Measurements from ENCODE around the gene CFAP410.

Gene CFAP410

DNA sequence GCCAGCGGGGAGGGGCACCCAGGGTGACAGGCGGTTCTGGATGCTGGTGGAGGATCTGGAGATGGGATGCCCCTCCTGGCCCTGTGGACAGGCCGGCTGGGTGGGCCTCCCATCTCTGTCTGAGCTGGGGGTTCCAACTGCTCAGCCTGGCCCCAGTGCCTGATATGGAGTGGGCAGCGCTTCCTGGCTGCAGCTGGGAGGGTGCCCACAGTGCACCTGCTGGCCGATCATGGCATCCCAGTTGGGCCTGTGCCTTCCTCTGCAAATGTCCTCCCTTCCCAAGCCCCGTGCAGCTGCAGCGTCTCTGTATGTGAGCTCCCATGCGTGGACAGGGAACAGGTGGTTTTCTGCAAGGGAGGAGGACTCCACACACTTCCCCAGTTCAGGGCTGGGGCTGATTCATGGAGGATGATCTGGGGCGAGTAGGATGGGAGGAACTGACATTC lies 37.2 kb downstream of the CFAP410 start:
- Histone ChIP-seq H4K8ac (ENCODE audit: low read depth, low read length) (no peak overlapping the region), H2BK120ac (ENCODE audit: low read depth, low read length) (no peak overlapping the region), H3K18ac (ENCODE audit: low read length) (no peak overlapping the region), H3K4ac (ENCODE audit: low read length) (no peak overlapping the region), H2AFZ (ENCODE audit: low read length) (no peak overlapping the region), H3K23ac (ENCODE audit: low read depth, low read length, poor library complexity) (no peak overlapping the region), H3K79me1 (ENCODE audit: low read depth, low read length) (peaks cover 11% of the 10 kb centered on the region), H2BK5ac (ENCODE audit: low read length) (peak overlapping the region; percentile 68), H3K27ac (replicated peaks; ENCODE audit: low read length) (no peak overlapping the region), H3K4me1 (ENCODE audit: control insufficient read depth in 2 of 2, insufficient read depth in 1 of 2, low read depth in 1 of 2, low read length in 2 of 2) (peaks cover 27% of the 10 kb centered on the region in 2 donors), H4K91ac (ENCODE audit: low read depth, low read length, poor library complexity) (no peak overlapping the region), H3K9me3 (replicated peaks in 1 of 2; ENCODE audit: control insufficient read depth in 2 of 2, insufficient read depth in 1 of 2, low read depth in 1 of 2, low read length in 2 of 2) (peaks cover 0 to 2% of the 10 kb centered on the region in 2 donors), H3K9ac (ENCODE audit: low read depth, low read length, poor library complexity) (no peak overlapping the region), H2BK15ac (ENCODE audit: low read length) (peak overlapping the region; percentile 27), H3K36me3 (replicated peaks in 1 of 2; ENCODE audit: control insufficient read depth in 2 of 2, insufficient read depth in 2 of 2, low read length in 2 of 2) (peaks cover 0 to 4% of the 10 kb centered on the region in 2 donors), H2AK5ac (ENCODE audit: low read depth, low read length) (peak overlapping the region; percentile 83), H3K4me3 (ENCODE audit: low read length in 2 of 2) (no peak overlapping the region), H3K14ac (ENCODE audit: low read length) (no peak overlapping the region), H3K4me2 (ENCODE audit: insufficient read depth, low read length, poor library complexity, severe bottlenecking) (no peak overlapping the region), H2BK12ac (ENCODE audit: low read length) (no peak overlapping the region), H3K27me3 (ENCODE audit: control insufficient read depth in 3 of 3, insufficient read depth in 3 of 3, low read depth in 1 of 3, low read length in 3 of 3) (peaks cover 0 to 10% (median 0%) of the 10 kb centered on the region in 3 experiments)
- no CpG with 5 or more reads among the region's 9 CpGs for WGBS, 2 donors (ENCODE audit: extremely low coverage in 2 of 2, insufficient read length in 2 of 2, insufficient replicate concordance in 1 of 2)
- no peak for DNase-seq (ENCODE audit: low spot score)

DNA sequence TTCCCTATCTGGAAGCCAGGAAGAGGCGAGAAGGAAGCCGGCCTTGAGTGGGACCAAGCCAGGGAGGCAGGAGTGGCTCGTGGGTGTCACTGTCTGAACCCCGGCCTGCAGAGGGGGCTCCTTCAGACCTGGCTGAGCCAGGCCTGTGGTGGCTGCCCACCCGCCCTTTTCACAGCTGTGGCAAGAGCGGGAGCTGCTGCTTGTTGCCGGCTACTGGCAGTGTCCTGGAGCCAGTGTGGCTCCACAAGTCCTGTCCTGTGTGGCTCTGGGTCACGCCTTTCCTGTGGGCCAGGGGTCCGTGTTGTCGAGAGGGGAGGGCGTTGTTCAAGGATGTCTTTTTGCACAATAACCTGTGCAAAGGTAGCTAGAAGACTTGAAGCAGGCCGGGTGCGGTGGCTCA lies 38.0 kb downstream of the CFAP410 start:
- H3K27ac ChIP-seq (replicated peaks; ENCODE audit: low read length), result no peak overlapping the region
- H3K9ac ChIP-seq (ENCODE audit: low read depth, low read length, poor library complexity), result peak overlapping the region; percentile 32
- no peak overlapping the region for H3K18ac ChIP-seq (ENCODE audit: low read length)
- no peak overlapping the region for H4K8ac ChIP-seq (ENCODE audit: low read depth, low read length)
- H3K36me3 ChIP-seq (replicated peaks in 1 of 2; ENCODE audit: control insufficient read depth in 2 of 2, insufficient read depth in 2 of 2, low read length in 2 of 2), result no peaks in the 10 kb centered on the region
- no peak overlapping the region for H4K91ac ChIP-seq (ENCODE audit: low read depth, low read length, poor library complexity)
- H2BK15ac ChIP-seq (ENCODE audit: low read length), result no peak overlapping the region
- H2BK120ac ChIP-seq (ENCODE audit: low read depth, low read length), result no peak overlapping the region
- H2AFZ ChIP-seq (ENCODE audit: low read length), result no peak overlapping the region
- H3K4me2 ChIP-seq (ENCODE audit: insufficient read depth, low read length, poor library complexity, severe bottlenecking), result peak overlapping the region; percentile 66
- peaks cover 0 to 10% (median 0%) of the 10 kb centered on the region in 3 experiments for H3K27me3 ChIP-seq (ENCODE audit: control insufficient read depth in 3 of 3, insufficient read depth in 3 of 3, low read depth in 1 of 3, low read length in 3 of 3)
- H3K79me1 ChIP-seq (ENCODE audit: low read depth, low read length), result peaks cover 11% of the 10 kb centered on the region
- H3K4me3 ChIP-seq (ENCODE audit: low read length in 2 of 2), result peak overlapping the region in 1 of 2 donors; percentile 82
- H3K23ac ChIP-seq (ENCODE audit: low read depth, low read length, poor library complexity), result peak overlapping the region; percentile 58
- no peak overlapping the region for H2AK5ac ChIP-seq (ENCODE audit: low read depth, low read length)
- peaks cover 0 to 2% of the 10 kb centered on the region in 2 donors for H3K9me3 ChIP-seq (replicated peaks in 1 of 2; ENCODE audit: control insufficient read depth in 2 of 2, insufficient read depth in 1 of 2, low read depth in 1 of 2, low read length in 2 of 2)
- H2BK5ac ChIP-seq (ENCODE audit: low read length), result no peak overlapping the region
- H3K4me1 ChIP-seq (ENCODE audit: control insufficient read depth in 2 of 2, insufficient read depth in 1 of 2, low read depth in 1 of 2, low read length in 2 of 2), result peaks cover 22 to 23% of the 10 kb centered on the region in 2 donors
- no peak overlapping the region for H3K14ac ChIP-seq (ENCODE audit: low read length)
- no peak overlapping the region for H2BK12ac ChIP-seq (ENCODE audit: low read length)
- no CpG with 5 or more reads among the region's 13 CpGs for WGBS, 2 donors (ENCODE audit: extremely low coverage in 2 of 2, insufficient read length in 2 of 2, insufficient replicate concordance in 1 of 2)
- no peak for DNase-seq (ENCODE audit: low spot score)
- no peak overlapping the region for H3K4ac ChIP-seq (ENCODE audit: low read length)

DNA sequence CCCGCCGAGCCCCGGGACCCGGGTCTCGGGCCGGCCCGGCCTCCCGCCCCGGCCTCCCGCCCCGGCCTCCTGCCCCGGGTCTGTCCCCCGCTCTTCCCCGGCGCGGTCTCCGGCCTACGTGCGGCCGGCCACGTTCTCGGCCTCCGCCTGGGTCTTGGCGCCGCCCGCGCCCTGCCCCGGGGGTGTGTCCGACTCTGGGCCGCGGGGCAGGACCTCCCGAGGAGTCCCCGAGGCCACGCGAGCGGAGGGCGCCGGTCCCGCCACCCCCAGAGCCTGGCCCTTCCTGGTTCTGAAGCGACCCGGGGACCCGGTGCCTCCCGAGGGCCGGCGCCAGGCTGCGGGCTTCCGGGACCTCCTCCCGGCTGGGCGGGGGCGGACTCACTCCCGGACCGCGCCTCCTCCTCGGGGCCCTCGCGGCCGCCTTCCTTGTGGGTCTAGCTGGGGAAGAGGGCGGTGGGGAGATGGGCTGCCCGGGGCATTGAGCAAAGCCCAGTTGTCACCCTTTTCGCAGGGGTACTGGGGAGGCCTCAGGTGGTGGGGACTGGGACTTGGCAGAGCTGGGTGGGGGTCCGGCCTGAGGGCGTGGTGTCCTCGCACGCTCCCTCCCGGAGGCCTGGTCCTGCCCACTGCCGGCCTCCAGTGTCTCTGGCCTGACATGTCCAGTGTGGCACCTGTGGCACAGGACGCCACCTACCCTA lies 38.8 kb downstream of the CFAP410 start:
- Histone ChIP-seq H3K4ac (ENCODE audit: low read length) (no peak overlapping the region), H3K4me2 (ENCODE audit: insufficient read depth, low read length, poor library complexity, severe bottlenecking) (peak overlapping the region; percentile 66), H3K79me1 (ENCODE audit: low read depth, low read length) (peaks cover 11% of the 10 kb centered on the region), H4K91ac (ENCODE audit: low read depth, low read length, poor library complexity) (no peak overlapping the region), H3K9ac (ENCODE audit: low read depth, low read length, poor library complexity) (peak overlapping the region; percentile 84), H2AFZ (ENCODE audit: low read length) (peak overlapping the region; percentile 98), H4K8ac (ENCODE audit: low read depth, low read length) (no peak overlapping the region), H2BK12ac (ENCODE audit: low read length) (no peak overlapping the region), H2AK5ac (ENCODE audit: low read depth, low read length) (peak overlapping the region; percentile 56), H3K14ac (ENCODE audit: low read length) (peak overlapping the region; percentile 94), H3K4me1 (ENCODE audit: control insufficient read depth in 2 of 2, insufficient read depth in 1 of 2, low read depth in 1 of 2, low read length in 2 of 2) (peaks cover 23 to 27% of the 10 kb centered on the region in 2 donors), H3K9me3 (replicated peaks in 1 of 2; ENCODE audit: control insufficient read depth in 2 of 2, insufficient read depth in 1 of 2, low read depth in 1 of 2, low read length in 2 of 2) (peaks cover 0 to 2% of the 10 kb centered on the region in 2 donors), H3K4me3 (ENCODE audit: low read length in 2 of 2) (peak overlapping the region; percentile 82 to 89), H3K36me3 (replicated peaks in 1 of 2; ENCODE audit: control insufficient read depth in 2 of 2, insufficient read depth in 2 of 2, low read length in 2 of 2) (no peaks in the 10 kb centered on the region), H2BK120ac (ENCODE audit: low read depth, low read length) (no peak overlapping the region), H3K18ac (ENCODE audit: low read length) (peak overlapping the region; percentile 93), H3K27ac (replicated peaks; ENCODE audit: low read length) (no peak overlapping the region), H2BK15ac (ENCODE audit: low read length) (peak overlapping the region; percentile 89), H3K27me3 (ENCODE audit: control insufficient read depth in 3 of 3, insufficient read depth in 3 of 3, low read depth in 1 of 3, low read length in 3 of 3) (peaks cover 0 to 10% (median 6%) of the 10 kb centered on the region in 3 experiments), H3K23ac (ENCODE audit: low read depth, low read length, poor library complexity) (no peak overlapping the region), H2BK5ac (ENCODE audit: low read length) (peak overlapping the region; percentile 39)
- WGBS, 2 donors (ENCODE audit: extremely low coverage in 2 of 2, insufficient read length in 2 of 2, insufficient replicate concordance in 1 of 2), result no CpG with 5 or more reads among the region's 67 CpGs
- no peak for DNase-seq (ENCODE audit: low spot score)

DNA sequence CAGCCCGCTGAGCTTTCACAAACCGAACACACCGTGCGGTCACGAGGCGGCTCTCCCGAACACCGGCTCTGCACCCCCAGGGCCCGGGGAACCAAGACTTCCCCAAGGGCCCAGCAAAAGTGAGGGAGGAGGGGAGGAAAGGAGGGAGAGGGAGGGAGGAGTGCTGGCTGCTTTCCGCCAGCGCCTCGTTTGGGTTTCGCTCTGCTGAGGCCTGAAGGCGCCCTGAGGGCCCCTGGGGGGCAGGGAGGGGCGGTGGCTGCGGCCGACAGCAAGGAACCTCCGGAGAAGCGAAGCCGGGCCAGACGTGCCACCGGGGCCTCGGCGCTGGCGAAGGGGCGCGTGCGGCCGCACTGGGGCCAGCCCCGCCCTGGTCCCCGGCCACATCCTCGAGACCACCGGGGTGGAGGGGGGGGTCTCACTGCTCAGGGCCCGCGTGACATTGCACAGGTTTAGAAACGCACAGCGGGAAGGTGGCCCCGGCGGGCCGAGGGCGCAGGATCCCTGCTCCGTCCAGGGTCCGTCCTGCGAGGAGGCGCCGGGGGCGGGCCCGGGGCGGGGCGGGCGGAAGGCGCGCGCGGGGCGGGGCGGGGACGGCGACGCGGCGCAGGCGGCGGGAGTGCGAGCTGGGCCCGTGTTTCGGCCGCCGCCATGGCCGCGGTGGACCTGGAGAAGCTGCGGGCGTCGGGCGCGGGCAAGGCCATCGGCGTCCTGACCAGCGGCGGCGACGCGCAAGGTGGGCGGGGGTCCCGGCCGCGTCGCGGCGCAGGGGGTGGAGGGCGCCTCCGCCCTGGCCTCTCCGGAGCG lies 39.5 kb downstream of the CFAP410 start, which contains the start of gene PFKL:
Gene PFKL (plus strand): TSS at position 596 of the 804 bp plus-strand sequence. CDS start 53 bp downstream, at position 649.
- Histone ChIP-seq H2BK12ac (ENCODE audit: low read length) (peak within 1 kb of the TSS; percentile 73), H3K27ac (replicated peaks; ENCODE audit: low read length) (no peak within 1 kb of the TSS), H2BK5ac (ENCODE audit: low read length) (peak within 1 kb of the TSS; percentile 39), H3K18ac (ENCODE audit: low read length) (peak within 1 kb of the TSS; percentile 99), H4K91ac (ENCODE audit: low read depth, low read length, poor library complexity) (no peak within 1 kb of the TSS), H3K9me3 (replicated peaks in 1 of 2; ENCODE audit: control insufficient read depth in 2 of 2, insufficient read depth in 1 of 2, low read depth in 1 of 2, low read length in 2 of 2) (peaks cover 0 to 2% of the 10 kb centered on the region in 2 donors), H3K14ac (ENCODE audit: low read length) (peak within 1 kb of the TSS; percentile 94), H2BK120ac (ENCODE audit: low read depth, low read length) (peak within 1 kb of the TSS; percentile 81), H3K4me2 (ENCODE audit: insufficient read depth, low read length, poor library complexity, severe bottlenecking) (peak within 1 kb of the TSS; percentile 80), H2AK5ac (ENCODE audit: low read depth, low read length) (peak within 1 kb of the TSS; percentile 81), H3K4me1 (ENCODE audit: control insufficient read depth in 2 of 2, insufficient read depth in 1 of 2, low read depth in 1 of 2, low read length in 2 of 2) (peaks cover 22 to 29% of the 10 kb centered on the region in 2 donors), H2BK15ac (ENCODE audit: low read length) (peak within 1 kb of the TSS; percentile 89), H3K9ac (ENCODE audit: low read depth, low read length, poor library complexity) (peak within 1 kb of the TSS; percentile 92), H3K23ac (ENCODE audit: low read depth, low read length, poor library complexity) (peak within 1 kb of the TSS; percentile 98), H2AFZ (ENCODE audit: low read length) (peak within 1 kb of the TSS; percentile 98), H3K4me3 (ENCODE audit: low read length in 2 of 2) (peak within 1 kb of the TSS; percentile 82 to 89), H3K79me1 (ENCODE audit: low read depth, low read length) (peaks cover 11% of the 10 kb centered on the region), H3K27me3 (ENCODE audit: control insufficient read depth in 3 of 3, insufficient read depth in 3 of 3, low read depth in 1 of 3, low read length in 3 of 3) (peaks cover 0 to 11% (median 10%) of the 10 kb centered on the region in 3 experiments), H3K36me3 (replicated peaks in 1 of 2; ENCODE audit: control insufficient read depth in 2 of 2, insufficient read depth in 2 of 2, low read length in 2 of 2) (no peaks in the 10 kb centered on the region), H3K4ac (ENCODE audit: low read length) (peak within 1 kb of the TSS; percentile 37), H4K8ac (ENCODE audit: low read depth, low read length) (no peak within 1 kb of the TSS)
- WGBS, 2 donors (ENCODE audit: extremely low coverage in 2 of 2, insufficient read length in 2 of 2, insufficient replicate concordance in 1 of 2), result no CpG with 5 or more reads among the region's 94 CpGs
- peak; percentile 48 for DNase-seq (ENCODE audit: low spot score)

All from neuronal stem cell (in vitro differentiated cells).